GM06990 (cell line): ENCODE data around the gene AKR1C4.
"Not testable (repeated sequence)": the region's sequence is repeated elsewhere in the genome, so short reads cannot be mapped to it uniquely, and the experiment has no call there.

Source experiments
- DNase-seq: peaks from one replicate; pipeline ENCODE4 v3.0.0-alpha.2; 2011; ENCODE audit not compliant: insufficient read length; ENCODE audit errors: extremely low read depth
- H3K27me3 ChIP-seq: replicated peaks from 2 replicates; pipeline ENCODE4 v1.6.0; 2011; ENCODE audit warnings: low read length; ENCODE audit not compliant: control insufficient read depth, insufficient read depth
- H3K36me3 ChIP-seq: 2 replicates; pipeline ENCODE4 v1.5.1; 2011; ENCODE audit warnings: low read length; ENCODE audit not compliant: control insufficient read depth, insufficient read depth
- H3K4me3 ChIP-seq: replicated peaks from 2 replicates; pipeline ENCODE4 v1.5.1; 2011; ENCODE audit warnings: low read depth, mild to moderate bottlenecking, control low read depth, low read length
- CTCF ChIP-seq: IDR thresholded peaks from 2 replicates; pipeline ENCODE4 v1.5.1; 2011; ENCODE audit warnings: low read length, control low read depth, mild to moderate bottlenecking, inconsistent platforms; ENCODE audit not compliant: insufficient read depth, poor library complexity, severe bottlenecking

Gene AKR1C4

GRCh38 chr10:5168897-5169420, 27.7 kb upstream of the AKR1C4 start:
- no peak overlapping the region for H3K4me3 ChIP-seq
- no peaks in the 10 kb centered on the region for H3K27me3 ChIP-seq
- TF ChIP-seq CTCF: no peak
- no peak for DNase-seq
- no peaks in the 10 kb centered on the region for H3K36me3 ChIP-seq

GRCh38 chr10:5175581-5175980, 21.1 kb upstream of the AKR1C4 start:
- H3K4me3 ChIP-seq, H3K36me3 ChIP-seq, H3K27me3 ChIP-seq, DNase-seq: not testable (repeated sequence)

GRCh38 chr10:5180503-5180902, 16.1 kb upstream of the AKR1C4 start:
- H3K27me3 ChIP-seq, DNase-seq, H3K4me3 ChIP-seq, H3K36me3 ChIP-seq: not testable (repeated sequence)

- Histone ChIP-seq H3K27me3 (no peaks in the 10 kb centered on the region), H3K36me3 (no peaks in the 10 kb centered on the region), H3K4me3 (no peak overlapping the region)
- no peak for TF ChIP-seq CTCF
- DNase-seq: no peak
Observed at GRCh38 chr10:5183923-5184322, 12.7 kb upstream of the AKR1C4 start.

GRCh38 chr10:5184987-5185775, 11.5 kb upstream of the AKR1C4 start, which contains the start of gene AKR1C8:
Gene AKR1C8 (minus strand): TSS chr10:5185150. CDS start chr10:5185104, 46 bp downstream.
- DNase-seq: no peak
- no peaks in the 10 kb centered on the region for H3K36me3 ChIP-seq
- H3K4me3 ChIP-seq: no peak within 1 kb of the TSS
- H3K27me3 ChIP-seq: no peaks in the 10 kb centered on the region
- no peak for TF ChIP-seq CTCF

- TF ChIP-seq CTCF: no peak
- no peak overlapping the region for H3K4me3 ChIP-seq
- no peak for DNase-seq
- no peaks in the 10 kb centered on the region for H3K36me3 ChIP-seq
- no peaks in the 10 kb centered on the region for H3K27me3 ChIP-seq
Observed at GRCh38 chr10:5187867-5188266, 8.8 kb upstream of the AKR1C4 start.
